ENCODE data around the gene SHB.

GRCh38 chr9:37928552-37929430 is 140.2 kb downstream of the SHB start:
- TF ChIP-seq EP300 (IDR thresholded peaks at IDR 0.05) = no peak
- no peak for TF ChIP-seq CTCF (IDR thresholded peaks at IDR 0.05)
